Measurements from ENCODE around the gene WDTC1. TPM values are rescaled to one million over a fixed set of nuclear protein-coding genes. Genes with fewer than 3 reads are reported as not detected.

Gene WDTC1
- total and polyA plus RNA-seq, 9 donors = 20.2 to 43.9 (median 29.2) TPM

DNA sequence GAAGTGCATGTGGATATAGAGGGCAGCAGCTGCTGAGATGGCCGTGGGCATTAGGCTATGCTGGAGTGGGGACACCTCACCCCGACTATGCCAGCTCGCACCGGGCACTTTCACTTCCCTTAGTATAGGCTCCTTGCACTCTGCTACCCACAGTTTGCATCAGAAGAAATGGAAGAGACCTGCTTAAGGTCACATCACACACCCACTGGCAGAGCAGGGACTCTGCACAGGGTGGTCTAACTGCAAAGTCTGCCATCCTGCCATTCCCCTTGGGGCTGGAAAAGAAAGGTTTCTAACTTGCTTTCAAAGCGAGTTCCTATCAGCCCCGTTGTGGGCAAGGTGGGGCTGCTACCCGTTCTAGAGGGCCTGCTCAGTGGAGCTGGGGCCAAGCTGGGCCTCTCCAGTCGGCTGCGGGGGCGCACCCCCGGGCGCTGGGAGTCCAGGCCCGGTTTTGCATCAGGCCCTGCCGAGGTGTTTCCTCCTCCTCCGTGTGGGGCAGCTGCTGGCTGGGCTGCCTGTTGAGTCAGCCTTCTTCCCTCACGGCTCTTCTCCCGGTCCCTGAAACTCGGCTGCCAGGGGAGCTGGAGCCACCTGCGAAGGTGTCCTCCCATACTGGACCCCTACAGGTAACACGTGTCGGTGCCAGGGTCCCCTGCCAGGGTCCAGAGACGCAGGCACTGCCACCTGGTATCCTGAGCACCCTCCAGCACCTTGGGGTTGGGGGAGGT is 107.3 kb downstream of the WDTC1 start, which contains the start of gene SYTL1:
Gene SYTL1 (plus strand): TSS at position 498 of the 728 bp plus-strand sequence. CDS start 3,313 bp downstream, outside the sequence.
- Histone ChIP-seq H3K27ac (no peak within 1 kb of the TSS), H3K4me3 (no peak within 1 kb of the TSS), H3K36me3 (no peaks in the 10 kb centered on the region), H3K4me1 (ENCODE audit: insufficient read depth) (no peaks in the 10 kb centered on the region), H3K9me3 (no peaks in the 10 kb centered on the region), H3K27me3 (no peaks in the 10 kb centered on the region)
- no peak for DNase-seq
- intact Hi-C loops (cut with DNase I) = no loop called here
- TF ChIP-seq EP300 (IDR thresholded peaks at IDR 0.05) = no peak
- TF ChIP-seq, protein P1, sequence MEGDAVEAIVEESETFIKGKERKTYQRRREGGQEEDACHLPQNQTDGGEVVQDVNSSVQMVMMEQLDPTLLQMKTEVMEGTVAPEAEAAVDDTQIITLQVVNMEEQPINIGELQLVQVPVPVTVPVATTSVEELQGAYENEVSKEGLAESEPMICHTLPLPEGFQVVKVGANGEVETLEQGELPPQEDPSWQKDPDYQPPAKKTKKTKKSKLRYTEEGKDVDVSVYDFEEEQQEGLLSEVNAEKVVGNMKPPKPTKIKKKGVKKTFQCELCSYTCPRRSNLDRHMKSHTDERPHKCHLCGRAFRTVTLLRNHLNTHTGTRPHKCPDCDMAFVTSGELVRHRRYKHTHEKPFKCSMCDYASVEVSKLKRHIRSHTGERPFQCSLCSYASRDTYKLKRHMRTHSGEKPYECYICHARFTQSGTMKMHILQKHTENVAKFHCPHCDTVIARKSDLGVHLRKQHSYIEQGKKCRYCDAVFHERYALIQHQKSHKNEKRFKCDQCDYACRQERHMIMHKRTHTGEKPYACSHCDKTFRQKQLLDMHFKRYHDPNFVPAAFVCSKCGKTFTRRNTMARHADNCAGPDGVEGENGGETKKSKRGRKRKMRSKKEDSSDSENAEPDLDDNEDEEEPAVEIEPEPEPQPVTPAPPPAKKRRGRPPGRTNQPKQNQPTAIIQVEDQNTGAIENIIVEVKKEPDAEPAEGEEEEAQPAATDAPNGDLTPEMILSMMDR (IDR thresholded peaks at IDR 0.05) = no peak
- no peak for TF ChIP-seq POLR2A (IDR thresholded peaks at IDR 0.05)
- WGBS, 3 donors = 25 to 32% (median 29%) methylated on average over 19 to 22 of the region's 22 CpGs

DNA sequence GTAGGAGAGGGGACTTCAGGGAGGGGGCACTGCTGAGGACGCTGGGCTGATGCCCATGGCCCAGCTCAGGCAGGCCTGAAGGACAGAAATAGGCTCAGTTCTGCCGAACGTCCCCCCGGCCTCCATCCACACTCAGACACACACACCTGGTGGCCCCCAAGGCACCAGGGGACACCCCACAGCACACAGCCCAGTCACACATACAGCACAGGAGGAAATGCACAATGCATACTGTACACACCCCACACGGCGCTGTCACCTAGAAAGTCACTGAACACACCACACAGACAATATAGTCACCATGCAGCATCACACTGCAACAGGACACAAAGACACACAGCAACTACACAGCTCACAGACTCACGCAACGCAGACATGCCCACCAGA is 108.0 kb downstream of the WDTC1 start:
- no peak for DNase-seq
- Histone ChIP-seq H3K9me3 (no peaks in the 10 kb centered on the region), H3K4me3 (no peak overlapping the region), H3K27ac (no peak overlapping the region), H3K36me3 (no peaks in the 10 kb centered on the region), H3K4me1 (ENCODE audit: insufficient read depth) (no peaks in the 10 kb centered on the region), H3K27me3 (no peaks in the 10 kb centered on the region)
- intact Hi-C loops (cut with DNase I) = no loop called here
- 69 to 83% (median 78%) methylated on average over 8 of the region's 8 CpGs for WGBS, 3 donors
- TF ChIP-seq, protein P1 (IDR thresholded peaks at IDR 0.05) = no peak
- TF ChIP-seq EP300 (IDR thresholded peaks at IDR 0.05) (no peak), POLR2A (IDR thresholded peaks at IDR 0.05) (no peak)

DNA sequence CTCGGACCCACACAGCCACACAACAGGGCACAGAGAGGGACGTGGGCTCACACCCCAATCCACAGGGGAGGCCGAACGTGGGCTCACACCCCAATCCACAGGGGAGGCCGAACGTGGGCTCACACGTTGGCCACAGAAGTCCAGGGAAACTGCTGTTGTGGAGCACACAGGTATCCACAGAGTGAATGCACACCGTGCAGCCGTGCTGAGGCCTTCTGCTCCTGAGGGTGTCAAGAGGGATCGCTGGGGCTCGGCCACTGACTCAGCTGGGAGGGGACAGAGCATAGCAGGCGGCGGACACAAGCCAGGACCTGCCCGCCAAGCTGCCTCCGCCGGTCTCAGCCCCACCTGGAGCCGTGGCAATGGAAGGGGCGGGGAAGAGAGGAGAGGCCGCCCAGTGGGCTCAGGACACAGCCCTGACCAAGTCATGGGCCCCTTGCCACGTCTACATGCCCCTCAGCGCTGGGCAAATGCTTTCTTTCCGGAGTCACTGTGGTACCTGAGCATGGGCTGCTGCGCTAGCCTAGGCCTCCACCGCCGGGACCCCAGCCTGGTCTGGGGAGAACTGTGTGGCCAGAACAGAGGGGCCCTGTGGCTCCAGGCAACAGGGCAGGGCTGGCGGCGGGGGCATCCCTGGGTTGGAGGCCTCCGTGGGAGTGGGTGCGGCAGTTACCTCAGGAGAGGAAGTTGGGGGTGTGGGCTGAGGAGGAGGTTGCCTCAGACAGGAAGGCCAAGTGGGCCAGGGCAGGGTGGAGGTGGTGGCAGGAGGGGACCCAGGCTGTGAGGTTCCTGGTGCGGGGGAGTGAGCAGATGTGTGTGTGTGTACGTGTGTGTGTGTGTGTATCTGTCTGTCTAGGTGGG is 108.6 kb downstream of the WDTC1 start:
- H3K27ac ChIP-seq = no peak overlapping the region
- WGBS, 3 donors = 66 to 74% (median 70%) methylated on average over 30 to 31 of the region's 31 CpGs
- TF ChIP-seq, protein P1 (IDR thresholded peaks at IDR 0.05) = no peak
- TF ChIP-seq POLR2A (IDR thresholded peaks at IDR 0.05) (no peak), EP300 (IDR thresholded peaks at IDR 0.05) (no peak)

DNA sequence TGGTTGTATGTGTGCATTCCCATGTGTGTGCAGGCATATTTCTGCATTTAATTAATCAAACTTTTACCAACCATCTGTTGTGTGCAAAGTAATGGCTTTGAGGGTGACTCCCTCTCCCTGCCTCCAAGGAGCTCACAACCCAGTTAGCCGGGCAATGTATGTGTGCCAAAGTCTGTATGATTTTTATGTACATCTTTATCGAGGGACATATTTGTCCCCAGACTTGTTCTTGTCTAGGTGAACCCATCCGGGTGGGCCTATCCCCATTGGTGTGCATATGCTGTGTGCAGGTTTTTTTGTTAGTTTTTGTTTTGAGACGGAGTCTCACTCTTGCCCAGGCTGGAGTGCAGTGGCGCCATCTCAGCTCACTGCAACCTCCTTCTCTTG is 109.2 kb downstream of the WDTC1 start:
- Histone ChIP-seq H3K36me3 (no peaks in the 10 kb centered on the region), H3K27me3 (no peaks in the 10 kb centered on the region), H3K4me3 (no peak overlapping the region), H3K9me3 (no peaks in the 10 kb centered on the region), H3K4me1 (ENCODE audit: insufficient read depth) (no peaks in the 10 kb centered on the region), H3K27ac (no peak overlapping the region)
- DNase-seq = no peak
- TF ChIP-seq EP300 (IDR thresholded peaks at IDR 0.05) (no peak), POLR2A (IDR thresholded peaks at IDR 0.05) (no peak)
- TF ChIP-seq, protein P1 (IDR thresholded peaks at IDR 0.05) = no peak
- WGBS, 3 donors = 65 to 70% (median 68%) methylated on average over 5 of the region's 5 CpGs
- intact Hi-C loops (cut with DNase I) = no loop called here

More for the DNA sequence above, 108.6 kb downstream of the WDTC1 start:
- no peaks in the 10 kb centered on the region for H3K27me3 ChIP-seq
- H3K4me3 ChIP-seq = no peak overlapping the region
- intact Hi-C loops (cut with DNase I) = no loop called here
- H3K9me3 ChIP-seq = no peaks in the 10 kb centered on the region
- no peak for DNase-seq
- no peaks in the 10 kb centered on the region for H3K4me1 ChIP-seq (ENCODE audit: insufficient read depth)
- H3K36me3 ChIP-seq = no peaks in the 10 kb centered on the region

All from ovary (tissue), 9 donors.